Renal cortical epithelial cell (primary cell): Measurements from ENCODE around the gene CABP7. TPM values are rescaled to one million over a fixed set of nuclear protein-coding genes. Genes with fewer than 3 reads are reported as not detected.

Source experiments
- DNase-seq: peaks from one replicate; pipeline ENCODE4 v3.0.0-alpha.2; 2011; ENCODE audit warnings: low read depth
- total RNA-seq: library from RNA; depleted of rRNA; stranded (reverse); fragments of >200 nt; gene quantifications from 2 replicates; pipeline ENCODE4 v1.2.3, GENCODE V29; 2014

Gene CABP7
- total RNA-seq, 1 donor from 2014 or later, result 0.10 TPM

DNA sequence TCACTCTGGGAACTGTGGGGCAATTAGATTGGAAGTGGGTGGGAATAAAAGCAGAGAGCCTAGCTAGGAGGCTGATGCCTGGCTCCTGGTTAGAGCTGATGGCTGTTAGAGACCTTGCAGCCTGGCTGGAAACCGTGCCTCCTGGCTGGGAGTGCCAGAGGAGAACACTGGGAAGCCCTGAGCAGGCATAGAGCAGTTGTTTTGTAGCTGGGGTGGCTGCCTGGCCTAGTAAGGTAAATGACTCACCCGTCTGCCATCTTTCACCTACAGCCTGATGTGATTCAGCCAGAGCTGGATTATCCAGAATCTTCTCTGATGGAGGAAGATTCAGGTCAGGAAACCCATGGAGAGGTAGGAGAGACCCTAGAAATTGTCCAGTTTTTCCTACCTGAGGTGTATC is 53.4 kb downstream of the CABP7 start:
- DNase-seq, result peak; percentile 79

DNA sequence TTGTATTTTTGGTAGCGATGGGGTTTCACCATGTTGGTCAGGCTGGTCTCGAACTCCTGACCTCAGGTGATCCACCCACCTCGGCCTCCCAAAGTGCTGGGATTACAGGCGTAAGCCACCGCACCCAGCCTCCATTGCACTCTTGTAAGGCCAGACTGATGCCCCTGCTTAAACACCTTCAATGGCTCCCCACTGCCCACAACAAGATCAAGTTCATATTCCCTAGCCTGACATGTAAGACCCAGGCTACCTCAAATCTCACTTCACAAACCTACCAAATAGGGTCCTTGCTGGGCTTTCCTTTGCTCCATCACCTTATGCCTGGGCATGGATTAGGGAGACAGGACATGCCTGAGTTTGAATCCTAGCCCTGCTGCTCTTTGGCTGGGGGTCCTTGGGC is 60.4 kb downstream of the CABP7 start:
- no peak for DNase-seq

DNA sequence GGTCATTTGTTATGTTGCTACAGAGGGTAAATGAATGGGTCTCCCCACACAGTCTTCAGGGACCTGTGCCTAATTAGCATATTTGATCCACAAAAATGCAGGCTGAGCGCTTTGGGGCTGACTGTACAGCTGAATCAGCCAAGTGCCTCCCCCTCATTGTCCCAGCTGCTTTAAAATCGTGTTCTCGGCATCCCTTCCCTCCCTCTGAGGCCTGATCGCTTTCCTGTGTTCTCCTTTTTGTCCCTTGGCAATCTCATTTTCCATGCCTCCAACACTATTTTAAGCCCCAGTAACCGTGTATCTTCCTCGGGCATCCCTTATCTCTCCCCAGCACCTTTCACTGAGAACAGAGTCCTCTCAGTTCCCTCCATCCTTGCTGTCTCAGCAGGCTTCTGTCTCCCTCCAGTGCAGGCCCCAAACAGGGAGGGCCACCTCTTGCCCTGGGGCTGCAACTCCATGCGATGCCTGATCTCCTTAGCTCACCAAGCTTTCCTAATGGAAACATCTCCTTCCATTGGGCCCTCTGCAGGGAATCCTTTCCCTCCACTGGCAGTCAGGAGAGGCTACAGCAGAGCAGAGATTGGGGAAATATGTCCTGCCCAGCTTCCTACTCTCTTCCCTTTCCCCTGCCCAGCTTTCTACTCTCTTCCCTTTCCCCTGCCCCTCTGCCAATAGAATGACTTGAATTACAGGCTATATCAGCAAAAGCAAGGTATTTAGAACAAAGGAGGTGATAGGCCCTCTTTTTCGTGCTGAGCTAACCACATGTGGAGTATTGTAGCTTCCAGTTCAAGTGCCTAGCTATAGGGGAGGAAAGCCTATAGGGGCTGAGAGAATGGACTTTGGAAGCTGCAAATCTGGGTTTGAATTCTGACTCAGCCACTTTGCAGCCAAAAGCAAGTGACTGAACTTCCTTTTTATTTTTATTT is 61.2 kb downstream of the CABP7 start:
- peak; percentile 93 for DNase-seq

Other genes with a start within 250 kb of the CABP7 start
- 0.15 and 0.17 TPM in 2 replicates for gene NEFH, start 239.8 kb upstream of the CABP7 start, total RNA-seq
- 47.8 and 76.3 TPM in 2 replicates for gene THOC5, start 166.2 kb upstream of the CABP7 start, total RNA-seq
- 77.6 and 109 TPM in 2 replicates for gene NIPSNAP1, start 138.9 kb upstream of the CABP7 start, total RNA-seq
- gene NF2, start 116.4 kb upstream of the CABP7 start, total RNA-seq, result 213 and 372 TPM in 2 replicates
- 14.5 and 20.7 TPM in 2 replicates for gene ZMAT5, start 47.0 kb downstream of the CABP7 start, total RNA-seq
- 89.1 and 125 TPM in 2 replicates for gene UQCR10, start 47.4 kb downstream of the CABP7 start, total RNA-seq
- 14.4 and 29.8 TPM in 2 replicates for gene ASCC2, start 118.3 kb downstream of the CABP7 start, total RNA-seq
- gene MTMR3, start 163.2 kb downstream of the CABP7 start, total RNA-seq, result 33.3 and 77.7 TPM in 2 replicates